Panc1 (cell line): ENCODE measurements around the gene CCDC50. TPM values are rescaled to one million over a fixed set of nuclear protein-coding genes. Genes with fewer than 3 reads are reported as not detected.

Source experiments
- ATAC-seq: fragments of 200-7000 bp; cut with Tn5 transposase; 2 replicates; pipeline ENCODE4 v1.9.1; 2020; ENCODE audit warnings: mild to moderate bottlenecking, moderate library complexity
- BruUV-seq: library from RNA; stranded (reverse); fragments of 400-500 nt; replicated peaks from 2 replicates; lab custom pipeline; 2021; lab: Mats Ljungman, UMichigan
- CTCF ChIA-PET: fragments of 300-600 bp; sonication (Branson Sonifier 250); formaldehyde crosslinking; loops from one replicate; lab custom pipeline; 2022; ENCODE audit warnings: antibody characterized with exemption; lab: Charles Lee
- POLR2A ChIA-PET: fragments of 300-600 bp; sonication (Branson Sonifier 250); formaldehyde crosslinking; loops from one replicate; lab custom pipeline; 2022; ENCODE audit warnings: antibody characterized with exemption; lab: Charles Lee
- DNase-seq: peaks from one replicate; pipeline ENCODE4 v3.0.0-alpha.2; 2010; ENCODE audit warnings: low read depth, low spot score
- H3K27ac ChIP-seq: 2 replicates; pipeline ENCODE4 v1.5.1; 2011; ENCODE audit warnings: mild to moderate bottlenecking, low read length, inconsistent platforms
- H3K27me3 ChIP-seq: fragments of 200-500 bp; sonication (Bioruptor generic); 2 replicates; pipeline ENCODE4 v1.6.0; 2014; ENCODE audit warnings: low read length, inconsistent platforms; ENCODE audit not compliant: control insufficient read depth, insufficient read depth
- H3K36me3 ChIP-seq: fragments of 200-500 bp; sonication (Bioruptor generic); 2 replicates; pipeline ENCODE4 v1.5.1; 2014; ENCODE audit warnings: inconsistent platforms, mild to moderate bottlenecking, low read length, moderate library complexity; ENCODE audit not compliant: control insufficient read depth, insufficient read depth
- H3K4me1 ChIP-seq: 2 replicates; pipeline ENCODE4 v1.5.1; 2011; ENCODE audit warnings: inconsistent platforms, mild to moderate bottlenecking, low read length, moderate library complexity; ENCODE audit not compliant: control insufficient read depth, insufficient read depth
- H3K4me3 ChIP-seq, 2 experiments: 2 replicates each; pipeline ENCODE4 v1.5.1; 2011 to 2012; ENCODE audit warnings: low read depth in 2 of 2, low read length in 2 of 2, mild to moderate bottlenecking in 2 of 2, inconsistent platforms in 1 of 2, moderate library complexity in 1 of 2
- H3K9me3 ChIP-seq: fragments of 200-500 bp; sonication (Bioruptor generic); 2 replicates; pipeline ENCODE4 v1.5.1; 2014; ENCODE audit warnings: low read depth, mild to moderate bottlenecking, inconsistent platforms, low read length, moderate library complexity; ENCODE audit not compliant: control insufficient read depth, insufficient read depth
- CTCF ChIP-seq: fragments of 450-650 bp; IDR thresholded peaks from 2 replicates; pipeline ENCODE4 v1.5.1; 2017; ENCODE audit warnings: mild to moderate bottlenecking
- POLR2AphosphoS5 ChIP-seq: IDR thresholded peaks from 2 replicates; pipeline ENCODE4 v1.6.1; 2012; ENCODE audit warnings: mild to moderate bottlenecking, low read depth, low read length, moderate library complexity
- REST ChIP-seq, 2 experiments: IDR thresholded peaks; 2 replicates each; pipeline ENCODE4 v1.6.1; 2011 to 2012; ENCODE audit warnings: low read depth in 2 of 2, control low read depth in 1 of 2, low read length in 1 of 2, mild to moderate bottlenecking in 1 of 2, moderate library complexity in 1 of 2; ENCODE audit not compliant: insufficient read depth in 1 of 2
- SIN3A ChIP-seq: IDR thresholded peaks from 2 replicates; pipeline ENCODE4 v1.6.1; 2012; ENCODE audit warnings: low read depth, mild to moderate bottlenecking, low read length, moderate library complexity, borderline replicate concordance; ENCODE audit not compliant: insufficient read depth
- TCF7L2 ChIP-seq: IDR thresholded peaks from 2 replicates; pipeline ENCODE4 v1.6.1; 2011; ENCODE audit warnings: mild to moderate bottlenecking, low read depth, low read length, inconsistent platforms
- in situ Hi-C: cut with HindIII; loops from 2 replicates; pipeline ENCODE4 v1.10.0; 2016; ENCODE audit warnings: low sequenced_read_pairs, low pct_unique_long_range_greater_than_20kb
- intact Hi-C: fragments of 100-400 bp; cut with micrococcal nuclease; formaldehyde crosslinking; loops from one replicate; pipeline ENCODE4 v1.10.0; 2022; ENCODE audit not compliant: unreplicated experiment
- total RNA-seq: library from RNA; stranded (reverse); gene quantifications from one replicate; pipeline ENCODE4 v1.2.1, GENCODE V29; 2021; ENCODE audit not compliant: unreplicated experiment

CCDC50 gene
- total RNA-seq, 1 experiment from 2014 or later = 89.3 TPM

GRCh38 chr3:191430103-191430502 lies 100.9 kb downstream of the CCDC50 start:
- no TSS peak for BruUV-seq
- no peak for DNase-seq
- intact Hi-C loops = no loop called here
- no peak overlapping the region for H3K4me3 ChIP-seq
- H3K4me1 ChIP-seq = 0 out of 2 replicates have a peak, but pooled peaks cover 2% of the 10 kb centered on the region
- H3K27me3 ChIP-seq = no peaks in the 10 kb centered on the region
- TF ChIP-seq TCF7L2 (no peak), SIN3A (no peak), REST (IDR thresholded peaks at IDR 0.05; ENCODE audit: insufficient read depth in 1 of 2, low read depth in 2 of 2, low read length in 1 of 2) (no peak), POLR2AphosphoS5 (no peak), CTCF (no peak)
- no peak overlapping the region for H3K27ac ChIP-seq
- no peaks in the 10 kb centered on the region for H3K36me3 ChIP-seq
- H3K9me3 ChIP-seq = no peaks in the 10 kb centered on the region
- ChIA-PET POLR2A (no interaction called here), CTCF (no interaction called here)
- no peak for ATAC-seq
- in situ Hi-C loops = no loop called here

GRCh38 chr3:191431160-191431822 lies 102.1 kb downstream of the CCDC50 start:
- H3K27ac ChIP-seq = no peak overlapping the region
- no peak overlapping the region for H3K4me3 ChIP-seq
- POLR2A ChIA-PET = interaction anchor here (0.6 kb wide), 1 partner anchor 36 kb away, joined by 4 read pairs; no protein-coding TSS in a partner anchor
- BruUV-seq = no TSS peak
- intact Hi-C loops (no loop called here), in situ Hi-C loops (no loop called here)
- H3K36me3 ChIP-seq = no peaks in the 10 kb centered on the region
- TF ChIP-seq CTCF = no peak
- TF ChIP-seq SIN3A = no peak
- TF ChIP-seq POLR2AphosphoS5 = no peak
- TF ChIP-seq TCF7L2 = no peak
- no peak for TF ChIP-seq REST (IDR thresholded peaks at IDR 0.05; ENCODE audit: insufficient read depth in 1 of 2, low read depth in 2 of 2, low read length in 1 of 2)
- CTCF ChIA-PET = no interaction called here
- H3K4me1 ChIP-seq = no peaks in the 10 kb centered on the region
- DNase-seq = no peak
- ATAC-seq = no peak
- H3K9me3 ChIP-seq = no peaks in the 10 kb centered on the region
- no peaks in the 10 kb centered on the region for H3K27me3 ChIP-seq
